Heart left ventricle (tissue), 16 donors: ENCODE results near the gene THY1. TPM values are rescaled to one million over a fixed set of nuclear protein-coding genes. Genes with fewer than 3 reads are reported as not detected.

Experiments used
- ATAC-seq, 4 donors: fragments of 200-7000 bp; cut with Tn5 transposase; one replicate each; pipeline ENCODE4 v1.9.1; 2020 to 2022; ENCODE audit warnings: moderate library complexity in 4 of 4, mild to moderate bottlenecking in 3 of 4, moderate number of reproducible peaks in 1 of 4
- DNase-seq, 5 donors: peaks; one replicate each; pipeline ENCODE4 v3.0.0-alpha.2; 2020
- H3K27ac ChIP-seq, 12 donors: fragments of 200-600 bp; sonication (generic) in 4 of 12; one replicate each; pipeline versions ENCODE4 v1.5.0 to v1.8.0; 2016 to 2022; ENCODE audit warnings: mild to moderate bottlenecking in 2 of 12
- H3K27me3 ChIP-seq, 9 donors: fragments of 200-600 bp; sonication (generic) in 2 of 9; one replicate each; pipeline versions ENCODE4 v1.5.1 to v1.8.0; 2016 to 2022; ENCODE audit warnings: mild to moderate bottlenecking in 3 of 9
- H3K36me3 ChIP-seq, 9 donors: fragments of 200-600 bp; sonication (generic) in 2 of 9; one replicate each; pipeline versions ENCODE4 v1.5.0 to v1.8.0; 2018 to 2022; ENCODE audit warnings: mild to moderate bottlenecking in 2 of 9
- H3K4me1 ChIP-seq, 12 donors: fragments of 200-600 bp; sonication (generic) in 4 of 12; one replicate each; pipeline versions ENCODE4 v1.5.0 to v1.8.0; 2016 to 2022; ENCODE audit warnings: mild to moderate bottlenecking in 3 of 12
- H3K4me3 ChIP-seq, 12 donors: fragments of 200-600 bp; sonication (generic) in 4 of 12; one replicate each; pipeline versions ENCODE4 v1.5.0 to v1.8.0; 2017 to 2022; ENCODE audit warnings: mild to moderate bottlenecking in 9 of 12, moderate library complexity in 4 of 12
- H3K9me3 ChIP-seq, 12 donors: fragments of 200-600 bp; sonication (generic) in 4 of 12; one replicate each; pipeline versions ENCODE4 v1.5.0 to v1.8.0; 2016 to 2022; ENCODE audit warnings: mild to moderate bottlenecking in 1 of 12
- CTCF ChIP-seq, 12 donors: fragments of 200-600 bp; sonication (generic) in 4 of 12; IDR thresholded peaks; one replicate each; pipeline versions ENCODE4 v1.5.0 to v1.8.0; 2018 to 2022; ENCODE audit warnings: antibody characterized with exemption in 12 of 12, mild to moderate bottlenecking in 5 of 12
- POLR2A ChIP-seq, 2 donors: fragments of 450-650 bp; IDR thresholded peaks; one replicate each; pipeline ENCODE4 v1.6.1; 2017; ENCODE audit warnings: antibody characterized with exemption in 2 of 2, mild to moderate bottlenecking in 2 of 2, moderate library complexity in 2 of 2
- WGBS, 4 donors: extraction: QIAGEN DNeasy Blood & Tissue Kit in 2 of 4; methylation state at CpG; one replicate each; pipeline versions ENCODE4 v1.1.5 to v1.1.7; 2013 to 2018; 5-methylcytosine and 5-hydroxymethylcytosine counted together
- intact Hi-C, 10 donors: fragments of 100-400 bp; cut with DNase I; formaldehyde crosslinking; loops; one replicate each; pipeline versions ENCODE4 v1.11.1 to v1.14.2; 2022
- polyA plus RNA-seq, 2 donors: library from polyadenylated mRNA; stranded (reverse); fragments of 200-250 nt; gene quantifications; one replicate each; pipeline ENCODE4 v1.2.3, GENCODE V29; 2013
- total RNA-seq, 9 donors: library from RNA; depleted of rRNA in 2 of 9; stranded (reverse); fragments of >200 nt in 2 of 9; fragmentation: NEBNext Ultra II Directional in 3 of 9; extraction: Animal tissue kit (Norgen Biotek cat#: 25700) in 3 of 9; gene quantifications; one replicate each; pipeline versions ENCODE4 v1.1.0 to v1.2.4, GENCODE V29; 2016 to 2023
- donor health status: ischemic (EF 13 %, LVEDD 7.1; RV severe dilation, severe dysfunction).
- donor health status: healthy with polysubstance abuse.
- donor health status: DM: no; HTN: yes; CAD: no.
- donor health status: DM: no; HTN: no; CAD: no.
- donor health status: ischemic (EF 25% LVEDD 6.9; RV normal size, moderate dysfunction).
- donor health status: ischemic (EF 25% LVEDD 5.7; RV mildly dilated, moderate dysfunction).
- donor health status: healthy.
- donor health status: DM: yes; HTN: yes; CAD: no.
- donor health status: ischemic (EF 35%, LVEDD 5.7; RV mildly dilated, moderate dysfunction).
- donor health status: nonischemic (EF 11% LVEDD 7.7; RV severe dilation, severe dysfunction).
- donor health status: DM: yes; HTN: yes; CAD: no.
- donor health status: PGD.
- donor health status: ischemic (EF 29% LVEDD 5.4; RV normal size, mild dysfunction).
- donor health status: nonischemic (EF 23%, LVEDD 6.1; RV moderate dilation, normal function).

The THY1 gene
- total and polyA plus RNA-seq, 11 donors: 0.80 to 57.8 (median 5.8) TPM; not detected in 1

- TF ChIP-seq CTCF (IDR thresholded peaks at IDR 0.05) (no peak), POLR2A (IDR thresholded peaks at IDR 0.05) (no peak)
- ATAC-seq: no peak
- Histone ChIP-seq H3K36me3 (no peaks in the 10 kb centered on the region), H3K4me3 (no peak overlapping the region), H3K27ac (no peak overlapping the region), H3K4me1 (no peaks in the 10 kb centered on the region), H3K27me3 (no peaks in the 10 kb centered on the region), H3K9me3 (peaks cover 0 to 40% (median 19%) of the 10 kb centered on the region in 12 donors)
- 75 to 87% (median 77%) methylated on average over 5 of the region's 5 CpGs for WGBS, 4 donors
- no peak for DNase-seq
- intact Hi-C loops: no loop called here
Measured at GRCh38 chr11:119403021-119403420, 20.0 kb downstream of the THY1 start.

GRCh38 chr11:119402470-119402869 lies 20.5 kb downstream of the THY1 start:
- H3K27me3 ChIP-seq: no peaks in the 10 kb centered on the region
- TF ChIP-seq POLR2A (IDR thresholded peaks at IDR 0.05): no peak
- TF ChIP-seq CTCF (IDR thresholded peaks at IDR 0.05): no peak
- H3K36me3 ChIP-seq: no peaks in the 10 kb centered on the region
- DNase-seq: no peak
- no peak overlapping the region for H3K4me3 ChIP-seq
- no peaks in the 10 kb centered on the region for H3K4me1 ChIP-seq
- no peak overlapping the region for H3K27ac ChIP-seq
- 80 to 95% (median 88%) methylated on average over 8 of the region's 8 CpGs for WGBS, 4 donors
- intact Hi-C loops: no loop called here
- peaks cover 0 to 46% (median 23%) of the 10 kb centered on the region in 12 donors for H3K9me3 ChIP-seq
- no peak for ATAC-seq

GRCh38 chr11:119400860-119401259 lies 22.1 kb downstream of the THY1 start:
- no peaks in the 10 kb centered on the region for H3K36me3 ChIP-seq
- ATAC-seq (no peak), DNase-seq (no peak)
- intact Hi-C loops: no loop called here
- peaks cover 0 to 46% (median 23%) of the 10 kb centered on the region in 12 donors for H3K9me3 ChIP-seq
- TF ChIP-seq CTCF (IDR thresholded peaks at IDR 0.05) (no peak), POLR2A (IDR thresholded peaks at IDR 0.05) (no peak)
- no peak overlapping the region for H3K4me3 ChIP-seq
- no peaks in the 10 kb centered on the region for H3K4me1 ChIP-seq
- no peak overlapping the region for H3K27ac ChIP-seq
- H3K27me3 ChIP-seq: no peaks in the 10 kb centered on the region

- Histone ChIP-seq H3K4me1 (no peaks in the 10 kb centered on the region), H3K9me3 (peaks cover 0 to 46% (median 23%) of the 10 kb centered on the region in 12 donors), H3K36me3 (no peaks in the 10 kb centered on the region), H3K27me3 (no peaks in the 10 kb centered on the region), H3K27ac (no peak overlapping the region), H3K4me3 (no peak overlapping the region)
- TF ChIP-seq POLR2A (IDR thresholded peaks at IDR 0.05) (no peak), CTCF (IDR thresholded peaks at IDR 0.05) (no peak)
- ATAC-seq: no peak
- no peak for DNase-seq
- intact Hi-C loops: no loop called here
Measured at GRCh38 chr11:119397740-119398139, 25.2 kb downstream of the THY1 start.
